Measurements from ENCODE around the gene CLCN5.

Gene CLCN5

GRCh38 chrX:49930039-49930438 is 7.6 kb downstream of the CLCN5 start:
- no peak overlapping the region for H3K27ac ChIP-seq
- DNase-seq (ENCODE audit: low read depth, low spot score), result no peak

GRCh38 chrX:49932791-49933190 is 10.4 kb downstream of the CLCN5 start:
- DNase-seq (ENCODE audit: low read depth, low spot score), result no peak
- H3K27ac ChIP-seq, result no peak overlapping the region

DNA sequence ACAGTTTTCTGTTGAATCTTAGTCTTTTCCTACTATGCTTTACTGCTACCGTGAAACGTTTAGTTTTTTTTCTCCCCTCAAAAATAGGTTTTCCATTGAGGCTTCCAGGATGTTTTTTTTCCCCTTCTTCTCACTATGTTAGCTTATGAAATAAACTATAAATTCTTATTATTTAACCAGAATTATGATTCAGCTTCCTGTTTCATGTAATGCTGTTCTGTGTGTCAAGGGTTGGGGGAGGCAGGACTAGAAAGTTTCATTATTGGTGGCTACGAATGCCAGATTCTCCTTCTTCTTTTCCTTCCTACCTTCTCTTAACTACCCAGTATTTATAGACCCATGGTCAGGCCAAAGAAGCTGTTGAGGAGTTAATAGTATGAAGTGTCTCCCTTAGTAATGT is 11.8 kb downstream of the CLCN5 start:
- no peak for DNase-seq (ENCODE audit: low read depth, low spot score)
- no peak overlapping the region for H3K27ac ChIP-seq

DNA sequence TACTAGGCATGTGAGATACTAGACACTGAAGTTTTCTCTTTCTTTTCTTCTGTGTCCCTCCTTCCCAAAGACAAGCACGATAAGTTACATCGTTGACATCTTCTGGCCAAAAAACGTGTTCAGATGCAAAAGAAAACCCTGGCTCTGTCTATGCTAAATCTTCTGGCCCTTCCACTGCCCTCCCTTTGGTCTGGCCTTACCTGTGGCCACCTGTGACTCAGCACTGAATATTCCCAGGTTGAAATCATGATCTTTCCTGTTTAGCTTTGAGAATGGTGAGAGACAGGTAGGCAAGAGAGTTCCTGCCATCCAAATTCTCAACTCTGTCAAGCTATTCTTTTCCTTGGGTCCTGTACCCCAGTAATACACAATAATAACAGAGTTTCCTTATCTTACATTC is 12.3 kb downstream of the CLCN5 start:
- DNase-seq (ENCODE audit: low read depth, low spot score), result no peak
- no peak overlapping the region for H3K27ac ChIP-seq

DNA sequence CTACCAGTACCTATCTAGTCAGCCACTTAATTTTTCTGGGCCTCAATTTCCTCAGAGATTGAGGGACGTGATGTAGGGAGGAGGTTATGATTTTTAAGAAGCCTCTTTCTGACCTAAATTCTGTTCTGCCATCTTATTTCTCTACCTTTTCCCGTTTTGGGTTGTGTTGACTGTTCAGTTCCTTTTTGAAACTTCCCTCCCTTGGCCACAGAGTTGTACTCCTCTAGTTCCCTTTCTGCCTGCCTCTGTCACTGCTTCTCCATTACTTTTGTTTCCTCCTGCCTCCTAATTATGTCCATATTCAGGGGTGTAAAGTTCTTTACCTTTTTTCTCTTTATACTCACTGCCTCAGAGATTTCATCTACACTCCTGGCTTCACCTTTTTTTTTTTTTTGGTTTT is 25.4 kb downstream of the CLCN5 start:
- no peak overlapping the region for H3K27ac ChIP-seq
- no peak for DNase-seq (ENCODE audit: low read depth, low spot score)

DNA sequence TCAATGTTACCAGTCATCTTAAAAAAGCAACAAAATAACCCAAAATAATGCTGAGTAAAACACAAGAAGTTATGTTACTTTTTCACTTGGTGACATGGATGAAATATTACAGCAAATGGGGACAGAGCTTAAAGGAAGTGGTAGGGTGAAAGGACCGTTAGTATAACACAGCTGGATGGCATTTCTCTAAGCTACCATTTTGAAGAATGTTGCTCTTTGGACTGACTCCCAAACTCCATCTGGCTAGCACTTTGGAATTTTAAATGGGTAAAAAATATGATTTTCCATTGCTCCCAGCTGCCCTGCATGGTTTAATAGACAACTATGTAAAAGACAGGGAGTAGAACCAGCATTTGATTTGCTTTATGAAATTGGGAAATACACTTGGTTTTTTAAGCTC is 27.6 kb downstream of the CLCN5 start:
- H3K27ac ChIP-seq, result no peak overlapping the region

GRCh38 chrX:49951524-49952193 is 29.3 kb downstream of the CLCN5 start:
- no peak for DNase-seq (ENCODE audit: low read depth, low spot score)

More for the DNA sequence above, 27.6 kb downstream of the CLCN5 start:
- DNase-seq (ENCODE audit: low read depth, low spot score), result no peak

DNA sequence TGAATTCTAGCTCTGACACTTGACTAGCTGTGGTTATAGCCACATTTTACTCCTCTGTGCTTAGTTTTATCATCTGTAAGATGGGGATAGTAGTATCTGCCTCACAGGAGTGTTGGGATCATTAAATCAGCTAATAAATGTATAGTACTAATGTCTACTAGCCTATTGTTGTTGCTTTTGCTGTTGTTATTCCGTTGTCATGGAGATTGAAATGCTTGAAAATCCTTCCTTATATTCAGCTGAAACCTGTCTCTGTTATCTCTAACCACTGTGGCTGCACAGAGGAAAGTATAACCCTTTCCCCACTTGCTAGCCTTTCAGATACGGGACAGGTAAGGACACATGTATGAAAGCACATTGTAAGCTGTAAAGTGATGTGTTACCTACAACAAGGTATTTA is 33.9 kb downstream of the CLCN5 start:
- no peak overlapping the region for H3K27ac ChIP-seq
- no peak for DNase-seq (ENCODE audit: low read depth, low spot score)

More at GRCh38 chrX:49951524-49952193, 29.3 kb downstream of the CLCN5 start:
- no peak overlapping the region for H3K27ac ChIP-seq

- no peak for DNase-seq (ENCODE audit: low read depth, low spot score)
- H3K27ac ChIP-seq, result no peak overlapping the region
Measured at GRCh38 chrX:49958727-49959485, 36.5 kb downstream of the CLCN5 start.

GRCh38 chrX:49959602-49960001 is 37.2 kb downstream of the CLCN5 start:
- DNase-seq (ENCODE audit: low read depth, low spot score), result no peak
- H3K27ac ChIP-seq, result no peak overlapping the region

GRCh38 chrX:49960061-49960460 is 37.7 kb downstream of the CLCN5 start:
- no peak for DNase-seq (ENCODE audit: low read depth, low spot score)

DNA sequence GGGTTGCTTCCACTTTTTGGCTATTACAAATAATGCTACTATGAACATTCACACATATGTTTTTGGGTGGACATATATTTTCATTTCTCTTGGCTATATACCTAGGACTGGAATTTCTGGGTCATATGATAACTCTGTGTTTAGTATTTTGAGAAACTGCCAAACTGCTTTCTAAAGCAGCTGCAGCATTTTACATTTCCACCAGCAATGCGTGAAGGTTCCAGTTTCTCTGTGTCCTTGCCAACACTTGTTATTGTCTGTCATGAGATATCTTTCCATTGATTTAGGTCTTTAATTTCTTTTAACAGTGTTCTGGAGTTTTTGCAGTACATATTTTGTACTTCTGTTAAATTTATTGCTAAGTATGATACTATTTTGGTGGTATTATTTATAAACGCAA is 48.3 kb downstream of the CLCN5 start:
- no peak for DNase-seq (ENCODE audit: low read depth, low spot score)
- no peak overlapping the region for H3K27ac ChIP-seq

More at GRCh38 chrX:49960061-49960460, 37.7 kb downstream of the CLCN5 start:
- no peak overlapping the region for H3K27ac ChIP-seq

DNA sequence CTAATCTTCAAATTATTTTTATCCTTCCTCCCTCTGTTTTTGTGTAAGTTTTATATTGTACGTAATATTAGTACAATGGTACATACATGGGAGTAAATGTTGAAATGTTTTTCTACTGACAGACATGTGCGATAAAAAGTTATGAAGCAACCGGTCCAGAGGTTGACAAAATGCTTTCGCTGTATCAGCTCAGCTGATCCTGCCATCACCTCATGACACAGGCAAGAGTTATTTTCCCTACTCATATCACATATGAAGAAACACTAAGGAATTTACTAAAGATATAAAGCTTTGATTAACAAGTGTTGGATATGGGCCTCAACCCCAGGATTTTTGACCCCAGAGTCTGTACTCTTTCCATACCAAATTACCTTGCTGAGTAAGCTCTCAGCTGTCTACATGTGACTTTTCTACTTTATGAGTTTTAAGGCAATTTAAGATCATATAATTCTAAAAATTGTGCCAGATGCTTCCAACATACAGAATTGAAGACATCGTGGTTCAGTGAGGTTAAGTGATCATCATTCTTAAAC is 50.0 kb downstream of the CLCN5 start:
- no peak for DNase-seq (ENCODE audit: low read depth, low spot score)
- H3K27ac ChIP-seq, result no peak overlapping the region

GRCh38 chrX:49976682-49977197 is 54.3 kb downstream of the CLCN5 start:
- DNase-seq (ENCODE audit: low read depth, low spot score), result no peak
- no peak overlapping the region for H3K27ac ChIP-seq

GRCh38 chrX:49977319-49978090 is 55.1 kb downstream of the CLCN5 start:
- no peak for DNase-seq (ENCODE audit: low read depth, low spot score)
- H3K27ac ChIP-seq, result no peak overlapping the region

- H3K27ac ChIP-seq, result no peak overlapping the region
- DNase-seq (ENCODE audit: low read depth, low spot score), result no peak
Measured at GRCh38 chrX:49978176-49978575, 55.8 kb downstream of the CLCN5 start.

DNA sequence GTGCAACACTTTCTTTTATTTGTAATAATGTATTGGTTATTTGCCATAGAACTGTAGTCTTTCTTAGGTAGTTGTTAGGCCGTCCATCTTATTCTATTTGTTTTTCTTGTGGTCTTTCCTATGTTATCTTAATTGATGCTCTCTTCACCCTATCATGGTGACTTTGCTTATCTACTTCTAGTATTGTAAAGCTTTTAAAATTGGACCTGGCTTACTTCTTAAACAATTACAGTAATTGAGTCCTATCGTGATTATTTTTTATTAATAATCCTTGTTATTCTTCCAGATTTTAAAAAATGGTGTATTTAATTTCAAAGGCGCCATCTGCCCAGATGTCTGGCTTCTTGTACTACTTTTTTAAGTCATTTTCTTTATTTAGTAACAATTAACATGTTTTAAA is 63.7 kb downstream of the CLCN5 start:
- no peak for DNase-seq (ENCODE audit: low read depth, low spot score)
- H3K27ac ChIP-seq, result no peak overlapping the region

DNA sequence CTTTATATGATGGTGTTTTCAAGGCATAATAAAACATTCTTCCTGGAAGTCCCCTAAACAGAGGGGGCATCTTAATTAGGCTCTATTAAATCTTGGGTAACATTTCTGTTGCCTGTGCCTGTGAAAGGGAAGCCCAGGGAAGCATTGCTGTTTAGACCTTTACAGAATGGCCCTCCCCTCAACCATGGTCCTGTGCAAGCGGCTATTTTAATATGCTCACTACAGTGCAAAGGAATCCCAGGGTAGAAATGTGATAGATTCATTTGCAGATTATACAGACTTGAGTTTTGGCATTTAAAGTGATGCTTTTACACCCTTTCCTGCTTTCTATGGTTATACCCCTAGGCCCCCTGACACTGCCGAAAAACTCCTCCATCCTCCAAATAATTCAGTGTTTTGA is 65.3 kb downstream of the CLCN5 start:
- no peak for DNase-seq (ENCODE audit: low read depth, low spot score)
- H3K27ac ChIP-seq, result no peak overlapping the region

DNA sequence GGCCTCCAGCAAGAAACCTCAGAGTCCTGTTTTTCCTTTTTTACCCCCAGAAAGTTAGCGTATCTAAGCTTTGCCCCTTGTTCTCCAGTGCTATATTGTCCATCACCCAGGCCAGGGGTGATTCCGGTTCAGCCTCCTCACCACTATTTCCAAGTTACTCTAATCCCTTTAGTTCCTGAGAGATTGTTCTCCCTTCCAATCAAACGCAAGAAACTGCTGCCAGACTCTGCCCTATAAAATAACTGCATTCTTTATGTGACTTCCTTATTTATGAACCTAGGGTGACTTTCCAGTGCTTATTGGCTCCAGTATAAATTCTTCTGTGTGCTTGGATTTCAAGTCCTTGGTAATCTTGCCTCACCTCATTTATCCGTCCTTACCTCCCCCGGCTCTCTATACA is 65.7 kb downstream of the CLCN5 start:
- no peak overlapping the region for H3K27ac ChIP-seq
- DNase-seq (ENCODE audit: low read depth, low spot score), result no peak

DNA sequence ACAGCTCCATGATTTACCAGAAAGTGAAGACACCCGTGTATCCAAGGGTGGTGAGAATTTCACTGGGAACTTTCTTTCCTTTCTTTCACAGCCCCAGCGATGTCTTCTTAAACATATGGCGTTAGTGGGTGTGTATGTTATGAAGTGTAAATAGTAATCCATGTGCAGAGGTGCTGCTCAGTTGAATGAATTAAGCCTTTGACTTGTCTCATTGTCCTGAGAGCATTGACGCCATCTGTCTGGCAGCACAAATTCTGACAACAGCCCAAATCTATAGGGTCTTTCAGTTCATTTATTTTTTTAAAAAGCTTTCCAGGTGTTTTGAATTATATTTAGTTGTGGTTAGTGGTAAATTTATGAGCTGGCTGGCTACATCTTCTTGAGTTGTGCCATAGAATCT is 69.4 kb downstream of the CLCN5 start:
- no peak overlapping the region for H3K27ac ChIP-seq
- DNase-seq (ENCODE audit: low read depth, low spot score), result no peak

- DNase-seq (ENCODE audit: low read depth, low spot score), result no peak
- H3K27ac ChIP-seq, result no peak overlapping the region
Measured at GRCh38 chrX:49992853-49993252, 70.5 kb downstream of the CLCN5 start.
